GM19351 (cell line): ENCODE results near the gene MPZL2.

ENCODE experiments used
- ATAC-seq: cut with Tn5 transposase; IDR thresholded peaks from one replicate; pipeline ENCODE4 v1.9.1; 2021; ENCODE audit warnings: mild to moderate bottlenecking, moderate library complexity; ENCODE audit not compliant: unreplicated experiment

MPZL2 gene

GRCh38 chr11:118283756-118284350 is 19.8 kb upstream of the MPZL2 start:
- ATAC-seq = no peak

GRCh38 chr11:118283037-118283636 is 19.0 kb upstream of the MPZL2 start:
- ATAC-seq = no peak

- ATAC-seq = no peak
These were observed 18.5 kb upstream of the MPZL2 start for GRCh38 chr11:118282606-118283005.

- no peak for ATAC-seq
These were observed 17.2 kb upstream of the MPZL2 start for GRCh38 chr11:118281284-118281683.

- no peak for ATAC-seq
These were observed 13.2 kb upstream of the MPZL2 start for GRCh38 chr11:118277312-118277711.

- ATAC-seq = no peak
These were observed 12.3 kb upstream of the MPZL2 start for GRCh38 chr11:118276422-118276821.

GRCh38 chr11:118275176-118275575 is 11.1 kb upstream of the MPZL2 start:
- ATAC-seq = no peak

GRCh38 chr11:118274186-118274585 is 10.1 kb upstream of the MPZL2 start:
- no peak for ATAC-seq

- no peak for ATAC-seq
These were observed 7.9 kb upstream of the MPZL2 start for GRCh38 chr11:118272001-118272400.

- ATAC-seq = no peak
These were observed 3.4 kb upstream of the MPZL2 start for GRCh38 chr11:118267486-118267885.

GRCh38 chr11:118265954-118266353 is 1.9 kb upstream of the MPZL2 start:
- no peak for ATAC-seq

- ATAC-seq = no peak
These were observed 720 bp upstream of the MPZL2 start for GRCh38 chr11:118264569-118265465.

GRCh38 chr11:118263112-118263511 is 985 bp downstream of the MPZL2 start:
- no peak for ATAC-seq

- ATAC-seq = no peak
These were observed 3.7 kb downstream of the MPZL2 start for GRCh38 chr11:118260353-118260752.

GRCh38 chr11:118259138-118259537 is 5.0 kb downstream of the MPZL2 start:
- no peak for ATAC-seq

- ATAC-seq = no peak
These were observed 5.7 kb downstream of the MPZL2 start for GRCh38 chr11:118258410-118258809.

GRCh38 chr11:118252688-118253087 is 11.4 kb downstream of the MPZL2 start:
- ATAC-seq = no peak

GRCh38 chr11:118251858-118252652 is 12.0 kb downstream of the MPZL2 start, which contains the start of gene MPZL3:
TSS of gene MPZL3 (minus strand) at chr11:118252365. CDS start at chr11:118252294, 71 bp downstream.
- peak; percentile 73 for ATAC-seq

- no peak for ATAC-seq
These were observed 17.1 kb downstream of the MPZL2 start for GRCh38 chr11:118247041-118247440.

- no peak for ATAC-seq
These were observed 18.0 kb downstream of the MPZL2 start for GRCh38 chr11:118245936-118246562.
